ENCODE results near the gene KLHL18. TPM values are rescaled to one million over a fixed set of nuclear protein-coding genes. Genes with fewer than 3 reads are reported as not detected.

Gene KLHL18
- 13.7 and 24.3 TPM in 2 replicates for total RNA-seq

GRCh38 chr3:47282424-47283192 lies at the start of gene KLHL18, which contains the start of gene KIF9:
Gene KLHL18, plus strand, starts transcription at chr3:47282944. Its CDS starts 22 bp downstream, at chr3:47282966.
Gene KIF9, minus strand, starts transcription at chr3:47282799. Its CDS starts 5,425 bp downstream, at chr3:47277374.
- DNase-seq (ENCODE audit: low read depth) = peak; percentile 72
- TF ChIP-seq CTCF (conservative IDR thresholded peaks at IDR 0.05; ENCODE audit: low read depth, low read length) = no peak
- peak within 1 kb of the TSS; percentile 73 for H3K4me3 ChIP-seq (ENCODE audit: low read depth, low read length)

GRCh38 chr3:47238017-47238416 lies 44.7 kb upstream of the KLHL18 start:
- H3K4me3 ChIP-seq (ENCODE audit: low read depth, low read length) = no peak overlapping the region
- DNase-seq (ENCODE audit: low read depth) = no peak
- TF ChIP-seq CTCF (conservative IDR thresholded peaks at IDR 0.05; ENCODE audit: low read depth, low read length) = no peak

- H3K4me3 ChIP-seq (ENCODE audit: low read depth, low read length) = no peak overlapping the region
- no peak for DNase-seq (ENCODE audit: low read depth)
- TF ChIP-seq CTCF (conservative IDR thresholded peaks at IDR 0.05; ENCODE audit: low read depth, low read length) = no peak
Measured at GRCh38 chr3:47239929-47240328, 42.8 kb upstream of the KLHL18 start.

- H3K4me3 ChIP-seq (ENCODE audit: low read depth, low read length) = no peak overlapping the region
- no peak for TF ChIP-seq CTCF (conservative IDR thresholded peaks at IDR 0.05; ENCODE audit: low read depth, low read length)
- DNase-seq (ENCODE audit: low read depth) = no peak
Measured at GRCh38 chr3:47243419-47244147, 39.2 kb upstream of the KLHL18 start.

GRCh38 chr3:47244531-47245100 lies 38.1 kb upstream of the KLHL18 start:
- TF ChIP-seq CTCF (conservative IDR thresholded peaks at IDR 0.05; ENCODE audit: low read depth, low read length) = no peak
- DNase-seq (ENCODE audit: low read depth) = no peak
- no peak overlapping the region for H3K4me3 ChIP-seq (ENCODE audit: low read depth, low read length)

- TF ChIP-seq CTCF (conservative IDR thresholded peaks at IDR 0.05; ENCODE audit: low read depth, low read length) = no peak
- no peak overlapping the region for H3K4me3 ChIP-seq (ENCODE audit: low read depth, low read length)
- no peak for DNase-seq (ENCODE audit: low read depth)
Measured at GRCh38 chr3:47245271-47245670, 37.5 kb upstream of the KLHL18 start.
